ENCODE data around the gene FGF12. TPM values are rescaled to one million over a fixed set of nuclear protein-coding genes. Genes with fewer than 3 reads are reported as not detected.
A peak's percentile ranks its signal among the peaks of the same experiment; 100 is the strongest.

Gene FGF12
- total and polyA plus RNA-seq, 11 donors, result 21.8 to 420 (median 265) TPM

DNA sequence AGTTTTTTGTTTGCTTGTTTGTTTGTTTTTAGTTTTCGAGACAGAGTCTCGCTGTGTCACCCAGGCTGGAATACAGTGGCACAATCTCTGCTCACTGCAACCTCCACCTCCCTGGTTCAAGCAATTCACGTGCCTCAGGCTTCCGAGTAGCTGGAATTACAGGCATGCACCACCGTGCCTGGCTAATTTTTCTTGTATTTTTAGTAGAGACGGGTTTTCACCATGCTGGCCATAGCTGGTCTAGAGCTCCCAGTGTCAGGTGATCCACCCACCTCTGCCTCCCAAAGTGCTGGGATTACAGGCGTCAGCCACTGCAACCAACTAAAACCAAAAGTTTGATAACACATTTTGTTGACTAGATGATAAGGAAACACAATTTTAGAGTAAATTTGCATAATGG lies 372.7 kb downstream of the FGF12 start:
- ATAC-seq, result peak in 2 of 4 donors; percentile 28 to 53

DNA sequence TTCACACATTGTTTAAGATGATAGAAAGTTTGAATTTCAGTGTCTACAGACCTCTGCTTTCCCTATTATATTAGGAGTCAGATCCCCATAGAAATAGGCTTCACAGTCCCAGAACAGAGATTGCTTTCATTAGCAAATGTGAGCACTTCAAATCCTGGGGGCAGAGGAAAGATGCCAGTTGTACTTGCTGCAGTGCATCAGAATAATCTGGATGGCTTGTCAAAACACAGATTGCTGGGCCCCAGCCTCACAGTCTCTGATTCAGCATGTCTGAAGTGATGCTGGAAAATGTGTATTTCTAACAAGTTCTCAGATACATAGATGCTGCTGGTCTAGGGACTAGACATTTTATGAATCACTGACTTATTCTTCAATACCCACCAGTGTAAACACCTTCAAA lies 375.2 kb downstream of the FGF12 start:
- H3K4me1 ChIP-seq, result peaks cover 0 to 6% (median 0%) of the 10 kb centered on the region in 12 donors
- H3K36me3 ChIP-seq, result no peaks in the 10 kb centered on the region
- TF ChIP-seq POLR2A (IDR thresholded peaks at IDR 0.05), result no peak
- TF ChIP-seq, protein P1, sequence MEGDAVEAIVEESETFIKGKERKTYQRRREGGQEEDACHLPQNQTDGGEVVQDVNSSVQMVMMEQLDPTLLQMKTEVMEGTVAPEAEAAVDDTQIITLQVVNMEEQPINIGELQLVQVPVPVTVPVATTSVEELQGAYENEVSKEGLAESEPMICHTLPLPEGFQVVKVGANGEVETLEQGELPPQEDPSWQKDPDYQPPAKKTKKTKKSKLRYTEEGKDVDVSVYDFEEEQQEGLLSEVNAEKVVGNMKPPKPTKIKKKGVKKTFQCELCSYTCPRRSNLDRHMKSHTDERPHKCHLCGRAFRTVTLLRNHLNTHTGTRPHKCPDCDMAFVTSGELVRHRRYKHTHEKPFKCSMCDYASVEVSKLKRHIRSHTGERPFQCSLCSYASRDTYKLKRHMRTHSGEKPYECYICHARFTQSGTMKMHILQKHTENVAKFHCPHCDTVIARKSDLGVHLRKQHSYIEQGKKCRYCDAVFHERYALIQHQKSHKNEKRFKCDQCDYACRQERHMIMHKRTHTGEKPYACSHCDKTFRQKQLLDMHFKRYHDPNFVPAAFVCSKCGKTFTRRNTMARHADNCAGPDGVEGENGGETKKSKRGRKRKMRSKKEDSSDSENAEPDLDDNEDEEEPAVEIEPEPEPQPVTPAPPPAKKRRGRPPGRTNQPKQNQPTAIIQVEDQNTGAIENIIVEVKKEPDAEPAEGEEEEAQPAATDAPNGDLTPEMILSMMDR (IDR thresholded peaks at IDR 0.05), result no peak
- ATAC-seq, result no peak
- no peak overlapping the region for H3K27ac ChIP-seq
- H3K4me3 ChIP-seq, result no peak overlapping the region
- intact Hi-C loops (cut with DNase I), result no loop called here
- H3K9me3 ChIP-seq, result no peaks in the 10 kb centered on the region
- H3K27me3 ChIP-seq, result no peaks in the 10 kb centered on the region
- no peak for DNase-seq

More for the DNA sequence above, 372.7 kb downstream of the FGF12 start:
- H3K27ac ChIP-seq, result peak overlapping the region in 1 of 12 donors; percentile 6
- H3K4me3 ChIP-seq, result no peak overlapping the region
- 42 to 49% (median 44%) methylated on average over 7 of the region's 7 CpGs for WGBS, 4 donors
- H3K27me3 ChIP-seq, result no peaks in the 10 kb centered on the region
- no peak for TF ChIP-seq POLR2A (IDR thresholded peaks at IDR 0.05)
- TF ChIP-seq, protein P1 (IDR thresholded peaks at IDR 0.05), result no peak
- peaks cover 0 to 6% (median 0%) of the 10 kb centered on the region in 9 donors for H3K36me3 ChIP-seq
- no peaks in the 10 kb centered on the region for H3K9me3 ChIP-seq
- intact Hi-C loops (cut with DNase I), result no loop called here
- DNase-seq, result no peak
- H3K4me1 ChIP-seq, result peaks cover 0 to 9% (median 0%) of the 10 kb centered on the region in 12 donors

DNA sequence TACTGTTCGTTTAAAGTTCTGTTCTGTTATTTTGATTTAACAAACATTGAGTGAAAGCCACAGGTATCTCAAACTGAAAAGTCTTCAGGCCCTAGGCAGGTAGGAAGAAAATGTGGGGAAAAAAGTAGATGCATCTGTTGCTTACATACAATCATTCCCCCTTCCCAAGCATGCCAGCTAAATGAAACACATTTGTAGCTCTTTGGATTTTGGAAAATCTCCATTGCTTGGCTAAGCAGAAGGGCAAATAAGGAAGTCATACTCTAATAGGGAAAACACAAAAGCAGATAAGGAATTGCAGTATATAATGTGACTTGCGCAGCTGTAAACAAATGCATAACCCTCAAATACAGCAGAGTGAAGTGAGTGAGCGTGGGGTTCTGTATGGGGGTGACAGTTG lies 375.9 kb downstream of the FGF12 start:
- WGBS, 4 donors, result 82 to 92% (median 86%) methylated on average over 3 of the region's 3 CpGs

DNA sequence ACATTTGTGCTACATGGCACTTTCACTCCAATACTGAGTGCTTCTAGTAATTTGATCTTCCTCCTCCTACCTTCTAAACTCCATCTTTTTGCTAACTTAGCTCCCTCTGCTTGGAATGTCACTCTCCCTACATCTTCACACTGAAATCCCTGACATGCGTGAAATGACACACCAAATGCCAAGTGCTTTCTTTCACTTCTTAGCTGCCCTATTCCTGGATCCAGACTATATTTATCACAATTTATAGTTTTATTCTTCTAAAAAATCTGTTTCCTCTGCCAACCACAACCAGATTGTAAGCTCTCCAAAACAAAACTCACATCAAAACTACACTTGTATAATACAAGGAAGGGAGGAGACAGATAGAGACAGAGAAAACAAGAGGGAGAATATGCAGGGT lies 387.3 kb downstream of the FGF12 start:
- intact Hi-C loops (cut with DNase I), result no loop called here
- no peak for TF ChIP-seq POLR2A (IDR thresholded peaks at IDR 0.05)
- TF ChIP-seq, protein P1 (IDR thresholded peaks at IDR 0.05), result no peak
- H3K4me3 ChIP-seq, result no peak overlapping the region
- 54 to 58% (median 56%) methylated on average over 1 of the region's 1 CpG for WGBS, 4 donors
- H3K9me3 ChIP-seq, result no peaks in the 10 kb centered on the region
- ATAC-seq (no peak), DNase-seq (no peak)
- no peaks in the 10 kb centered on the region for H3K36me3 ChIP-seq
- H3K27ac ChIP-seq, result no peak overlapping the region
- no peaks in the 10 kb centered on the region for H3K27me3 ChIP-seq
- peaks cover 0 to 12% (median 3%) of the 10 kb centered on the region in 12 donors for H3K4me1 ChIP-seq

More for the DNA sequence above, 375.9 kb downstream of the FGF12 start:
- Histone ChIP-seq H3K27me3 (no peaks in the 10 kb centered on the region), H3K36me3 (no peaks in the 10 kb centered on the region), H3K4me3 (no peak overlapping the region), H3K4me1 (peaks cover 0 to 6% (median 0%) of the 10 kb centered on the region in 12 donors), H3K9me3 (no peaks in the 10 kb centered on the region), H3K27ac (no peak overlapping the region)
- intact Hi-C loops (cut with DNase I), result no loop called here
- TF ChIP-seq POLR2A (IDR thresholded peaks at IDR 0.05), result no peak
- TF ChIP-seq, protein P1 (IDR thresholded peaks at IDR 0.05), result no peak
- no peak for DNase-seq
- no peak for ATAC-seq
